Heart left ventricle (tissue), 13 donors: Measurements from ENCODE around the gene MYH6.

Experiments used
- CTCF ChIP-seq, 12 donors: fragments of 200-600 bp; sonication (generic) in 4 of 12; IDR thresholded peaks; one replicate each; pipeline versions ENCODE4 v1.5.0 to v1.8.0; 2018 to 2022; ENCODE audit warnings: antibody characterized with exemption in 12 of 12, mild to moderate bottlenecking in 5 of 12
- POLR2A ChIP-seq, 2 donors: fragments of 450-650 bp; IDR thresholded peaks; one replicate each; pipeline ENCODE4 v1.6.1; 2017; ENCODE audit warnings: antibody characterized with exemption in 2 of 2, mild to moderate bottlenecking in 2 of 2, moderate library complexity in 2 of 2
- donor health status: ischemic (EF 13 %, LVEDD 7.1; RV severe dilation, severe dysfunction).
- donor health status: DM: no; HTN: yes; CAD: no.
- donor health status: DM: no; HTN: no; CAD: no.
- donor health status: ischemic (EF 25% LVEDD 6.9; RV normal size, moderate dysfunction).
- donor health status: ischemic (EF 25% LVEDD 5.7; RV mildly dilated, moderate dysfunction).
- donor health status: ischemic (EF 35%, LVEDD 5.7; RV mildly dilated, moderate dysfunction).
- donor health status: nonischemic (EF 11% LVEDD 7.7; RV severe dilation, severe dysfunction).
- donor health status: DM: yes; HTN: yes; CAD: no.
- donor health status: PGD.
- donor health status: ischemic (EF 29% LVEDD 5.4; RV normal size, mild dysfunction).
- donor health status: nonischemic (EF 23%, LVEDD 6.1; RV moderate dilation, normal function).

GRCh38 chr14:23372509-23372908 is 35.6 kb downstream of the MYH6 start, which contains the start of gene IL25:
- TF ChIP-seq POLR2A (IDR thresholded peaks at IDR 0.05) (no peak), CTCF (IDR thresholded peaks at IDR 0.05) (no peak)
